Measurements from ENCODE around the gene ATRAID. TPM values are rescaled to one million over a fixed set of nuclear protein-coding genes. Genes with fewer than 3 reads are reported as not detected.

ATRAID gene
- total RNA-seq, 1 experiment from 2014 or later = 108 TPM

DNA sequence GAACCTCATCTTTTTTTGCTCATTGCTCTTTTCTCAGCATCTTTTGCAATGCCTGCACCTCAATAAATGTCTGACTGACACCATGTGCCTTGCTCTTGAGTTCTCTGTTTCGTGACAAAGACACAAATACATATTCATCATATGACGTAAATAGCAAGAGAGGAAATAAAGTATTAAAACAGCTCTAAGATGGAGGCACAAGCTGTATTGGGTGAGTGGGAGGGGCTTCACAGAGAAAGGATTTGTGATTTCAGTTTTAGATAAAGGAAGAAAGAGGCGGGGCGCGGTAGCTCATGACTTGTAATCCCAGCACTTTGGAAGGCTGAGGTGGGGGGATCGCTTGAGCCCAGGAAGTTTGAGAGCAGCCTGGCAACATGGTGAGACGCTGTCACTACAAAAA is 8.2 kb downstream of the ATRAID start:
- no peaks in the 10 kb centered on the region for H3K27me3 Mint-ChIP-seq (ENCODE audit: low read depth)
- Histone ChIP-seq H4K8ac (replicated peaks; ENCODE audit: insufficient read length, low read depth, low read length) (no peak overlapping the region), H4K5ac (ENCODE audit: insufficient read length, low read depth, low read length) (no peak overlapping the region), H3K9ac (ENCODE audit: extremely low read depth, insufficient read length, low read length) (no peak overlapping the region), H2BK12ac (ENCODE audit: insufficient read length, low read depth, low read length) (no peak overlapping the region), H3K79me1 (ENCODE audit: insufficient read depth, low read depth, low read length, poor library complexity, severe bottlenecking) (no peaks in the 10 kb centered on the region), H3K4me1 (ENCODE audit: insufficient read depth, low read length) (peaks cover 4% of the 10 kb centered on the region; the same call in 1 of the 2 replicates), H4K91ac (ENCODE audit: insufficient read length, low read depth, low read length) (no peak overlapping the region), H3K23me2 (ENCODE audit: insufficient read length, low read depth, low read length, poor library complexity, severe bottlenecking) (peaks cover 9% of the 10 kb centered on the region), H2BK5ac (ENCODE audit: insufficient read length, low read length) (no peak overlapping the region), H2BK15ac (ENCODE audit: low read depth, low read length) (no peak overlapping the region), H2AFZ (ENCODE audit: low read length) (no peak overlapping the region), H3K79me2 (ENCODE audit: insufficient read depth, low read length) (peaks cover 12% of the 10 kb centered on the region; the same call in 1 of the 2 replicates), H3T11ph (ENCODE audit: low read length) (no peak overlapping the region), H2BK20ac (ENCODE audit: low read depth, low read length, poor library complexity, severe bottlenecking) (no peak overlapping the region), H3K9me3 (ENCODE audit: control insufficient read depth, low read depth, low read length) (no peaks in the 10 kb centered on the region), H2BK120ac (ENCODE audit: low read depth, low read length, poor library complexity, severe bottlenecking) (no peak overlapping the region), H3K14ac (ENCODE audit: insufficient read depth, low read length) (no peak overlapping the region), H4K20me1 (ENCODE audit: control insufficient read depth, insufficient read depth, insufficient read length) (no peaks in the 10 kb centered on the region), H3K18ac (ENCODE audit: insufficient read length, low read depth, low read length) (no peak overlapping the region), H3K27ac (ENCODE audit: insufficient read length, low read depth, low read length) (no peak overlapping the region), H3K23ac (ENCODE audit: insufficient read length, low read depth, low read length) (no peak overlapping the region), H3K4ac (ENCODE audit: low read depth, low read length) (no peak overlapping the region), H3K56ac (ENCODE audit: insufficient read length, low read depth, low read length) (no peak overlapping the region), H3K27me3 (ENCODE audit: insufficient read depth, low read length) (no peaks in the 10 kb centered on the region), H2AK5ac (ENCODE audit: insufficient read length, low read length) (no peak overlapping the region), H3K4me2 (ENCODE audit: insufficient read depth, insufficient read length, low read length) (no peak overlapping the region)
- H3K9me3 Mint-ChIP-seq = peaks cover 0 to 1% of the 10 kb centered on the region in 2 experiments; a peak in 1 of 5 replicates
- peaks cover 21 to 27% of the 10 kb centered on the region in 2 experiments for H3K4me1 Mint-ChIP-seq
- peak overlapping the region; percentile 29 to 78 (median 39); a peak in 5 of 7 replicates for H3K27ac Mint-ChIP-seq
- DNase-seq = no peak
- no CpG with 5 or more reads among the region's 7 CpGs for WGBS (ENCODE audit: extremely low coverage, insufficient read length, low lambda C conversion rate)
- H3K4me3 Mint-ChIP-seq = 0 out of 5 replicates have a peak overlapping the region, but pooled peaks of 1 of the 2 experiments have one; percentile 21
- H3K36me3 Mint-ChIP-seq (ENCODE audit: insufficient read depth in 1 of 3, low read depth in 3 of 3) = peaks cover 61 to 88% (median 84%) of the 10 kb centered on the region in 3 experiments
- TF ChIP-seq, protein P1, sequence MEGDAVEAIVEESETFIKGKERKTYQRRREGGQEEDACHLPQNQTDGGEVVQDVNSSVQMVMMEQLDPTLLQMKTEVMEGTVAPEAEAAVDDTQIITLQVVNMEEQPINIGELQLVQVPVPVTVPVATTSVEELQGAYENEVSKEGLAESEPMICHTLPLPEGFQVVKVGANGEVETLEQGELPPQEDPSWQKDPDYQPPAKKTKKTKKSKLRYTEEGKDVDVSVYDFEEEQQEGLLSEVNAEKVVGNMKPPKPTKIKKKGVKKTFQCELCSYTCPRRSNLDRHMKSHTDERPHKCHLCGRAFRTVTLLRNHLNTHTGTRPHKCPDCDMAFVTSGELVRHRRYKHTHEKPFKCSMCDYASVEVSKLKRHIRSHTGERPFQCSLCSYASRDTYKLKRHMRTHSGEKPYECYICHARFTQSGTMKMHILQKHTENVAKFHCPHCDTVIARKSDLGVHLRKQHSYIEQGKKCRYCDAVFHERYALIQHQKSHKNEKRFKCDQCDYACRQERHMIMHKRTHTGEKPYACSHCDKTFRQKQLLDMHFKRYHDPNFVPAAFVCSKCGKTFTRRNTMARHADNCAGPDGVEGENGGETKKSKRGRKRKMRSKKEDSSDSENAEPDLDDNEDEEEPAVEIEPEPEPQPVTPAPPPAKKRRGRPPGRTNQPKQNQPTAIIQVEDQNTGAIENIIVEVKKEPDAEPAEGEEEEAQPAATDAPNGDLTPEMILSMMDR (conservative IDR thresholded peaks at IDR 0.05) = no peak
